GM12891 (cell line): ENCODE data around the gene ETV6.

ENCODE experiments used
- POLR2A ChIP-seq: IDR thresholded peaks from 2 replicates; pipeline ENCODE4 v1.6.1; 2011; ENCODE audit warnings: low read depth, low read length, control low read depth
- POLR2AphosphoS5 ChIP-seq: IDR thresholded peaks from 2 replicates; pipeline ENCODE4 v1.6.1; 2011; ENCODE audit warnings: low read depth, low read length, control low read depth

DNA sequence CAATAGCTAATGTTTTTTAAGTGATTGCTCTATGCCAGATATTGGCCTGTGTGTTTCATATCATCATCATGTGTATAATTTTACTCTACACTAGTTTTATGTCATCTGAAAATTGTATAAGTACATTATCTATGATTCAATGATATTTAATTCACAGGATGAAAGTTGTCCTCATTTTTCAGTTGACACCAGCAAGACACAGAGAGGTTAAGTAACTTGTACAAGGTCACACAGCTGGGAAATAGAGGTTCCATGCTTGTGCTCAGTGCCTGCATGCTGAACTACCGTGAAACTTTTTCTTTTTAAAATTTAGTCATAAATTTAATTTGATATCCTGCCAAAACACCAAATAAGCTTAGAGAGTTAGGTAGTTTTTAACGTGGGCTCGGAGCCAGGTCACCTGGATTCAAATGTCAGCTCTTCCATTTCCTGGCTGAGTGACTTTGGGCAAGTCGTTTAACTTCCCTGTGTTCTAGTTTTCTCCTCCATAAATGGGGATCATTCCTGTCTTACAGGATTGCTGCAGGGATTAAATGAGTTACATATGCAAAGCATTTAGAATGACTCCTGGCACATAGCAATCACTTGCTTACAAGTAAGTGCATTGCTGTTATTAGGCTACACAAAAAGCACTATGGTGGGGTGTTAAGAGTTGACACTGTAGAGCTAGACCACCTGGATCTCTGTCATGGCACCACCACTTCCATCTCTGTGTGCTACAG lies 183.9 kb downstream of the ETV6 start:
- TF ChIP-seq POLR2AphosphoS5 (no peak), POLR2A (no peak)
